ENCODE measurements around the gene ZC4H2. TPM values are rescaled to one million over a fixed set of nuclear protein-coding genes. Genes with fewer than 3 reads are reported as not detected.

ZC4H2 gene
- total and polyA plus RNA-seq, 2 of the 13 experiments (the other 11 are each of a cell fraction or from before 2014, with no cell fraction given), result 6.1 to 12.8 TPM

- in situ Hi-C loops (cut with HindIII; ENCODE audit: extremely low pct_ligation_motif_present, low pct_unique_long_range_greater_than_20kb), result no loop called here
- peak; percentile 34 for TF ChIP-seq ZNF687 (CRISPR knock-in tag; IDR thresholded peaks at IDR 0.05)
- no peak for TF ChIP-seq TBL1XR1 (IDR thresholded peaks at IDR 0.05; ENCODE audit: borderline replicate concordance, low read length, partially characterized antibody)
- TF ChIP-seq YEATS4 (CRISPR knock-in tag; IDR thresholded peaks at IDR 0.05; ENCODE audit: borderline replicate concordance), result 0 out of 2 replicates have a peak, but pooled peaks have one; percentile 5
- TF ChIP-seq ZNF674 (CRISPR knock-in tag; IDR thresholded peaks at IDR 0.05; ENCODE audit: low read depth), result no peak
- TF ChIP-seq ZNF230 (CRISPR knock-in tag; IDR thresholded peaks at IDR 0.05), result no peak
- TF ChIP-seq KAT7 (CRISPR knock-in tag; IDR thresholded peaks at IDR 0.05; ENCODE audit: borderline replicate concordance), result 0 out of 2 replicates have a peak, but pooled peaks have one; percentile 17
- TF ChIP-seq SAP130 (CRISPR knock-in tag; IDR thresholded peaks at IDR 0.05; ENCODE audit: low read depth), result 0 out of 2 replicates have a peak, but pooled peaks have one; percentile 7
- TF ChIP-seq ZBTB8A (CRISPR knock-in tag; IDR thresholded peaks at IDR 0.05; ENCODE audit: borderline replicate concordance, low read depth), result no peak
- TF ChIP-seq ZNF281 (CRISPR knock-in tag; IDR thresholded peaks at IDR 0.05; ENCODE audit: borderline replicate concordance), result peak; percentile 16; the same call in 1 of the 2 replicates
- TF ChIP-seq ARID4A (CRISPR knock-in tag; IDR thresholded peaks at IDR 0.05; ENCODE audit: borderline replicate concordance), result 0 out of 2 replicates have a peak, but pooled peaks have one; percentile 4
- TF ChIP-seq KMT2B (CRISPR knock-in tag; IDR thresholded peaks at IDR 0.05), result peak; percentile 19; the same call in 1 of the 2 replicates
Measured at GRCh38 chrX:64975491-64975890, 759 bp downstream of the ZC4H2 start.

More at GRCh38 chrX:64975491-64975890, 759 bp downstream of the ZC4H2 start:
- H3K36me3 ChIP-seq (replicated peaks in 1 of 2; ENCODE audit: control insufficient read depth in 1 of 2, insufficient read depth in 2 of 2, low read length in 2 of 2), result no peaks in the 10 kb centered on the region
- H2AFZ ChIP-seq (ENCODE audit: low read length), result peak overlapping the region; percentile 86
- H4K20me1 ChIP-seq (ENCODE audit: insufficient read depth, low read length), result no peaks in the 10 kb centered on the region
- FAIRE-seq, result no peak
- BruUV-seq (replicated peaks), result no TSS peak
- H3K79me2 ChIP-seq (ENCODE audit: insufficient read depth, low read length), result no peaks in the 10 kb centered on the region
- H3K4me1 ChIP-seq (ENCODE audit: insufficient read depth, low read length), result peaks cover 11% of the 10 kb centered on the region
- H3K4me2 ChIP-seq (ENCODE audit: low read depth, low read length), result peak overlapping the region; percentile 69
- H3K27ac ChIP-seq (ENCODE audit: extremely low read length, insufficient read depth, low read length), result peak overlapping the region; percentile 38
- H3K9ac ChIP-seq (ENCODE audit: insufficient read depth, low read depth, low read length), result peak overlapping the region; percentile 52
- 0% methylated on average over 4 of the region's 24 CpGs for WGBS (ENCODE audit: low lambda C conversion rate)
- ChIA-PET CTCF (ENCODE audit: low intra/inter-chr PET ratio, low total read pairs) (no interaction called here), POLR2A (interaction anchor here (1.6 kb wide), 1 partner anchor 11 kb away, joined by 3 read pairs; no protein-coding TSS in a partner anchor)
- ATAC-seq, result peak; percentile 78
- peak; percentile 2 for DNase-seq (ENCODE audit: low spot score)
- intact Hi-C loops (cut with micrococcal nuclease; ENCODE audit: unreplicated experiment), result no loop called here
- H3K27me3 ChIP-seq (ENCODE audit: control insufficient read depth in 1 of 2, insufficient read depth in 2 of 2, low read length in 2 of 2), result no peaks in the 10 kb centered on the region
- no peaks in the 10 kb centered on the region for H3K9me3 ChIP-seq (ENCODE audit: low read length)
- peak overlapping the region; percentile 54 to 80 (median 78) for H3K4me3 ChIP-seq (replicated peaks in 1 of 3; ENCODE audit: insufficient read depth in 1 of 3, low read depth in 2 of 3, low read length in 3 of 3)
